A549 (cell line): ENCODE data around the gene MED13L.

Experiments
- CTCF ChIP-seq: fragments of >200 bp; sonication (Bioruptor Twin); formaldehyde crosslinking; IDR thresholded peaks from 3 replicates; pipeline ENCODE4 v1.5.1; 2016
- EP300 ChIP-seq, 2 experiments: fragments of >200 bp; sonication (Bioruptor Twin); formaldehyde crosslinking; IDR thresholded peaks; 2 replicates in 1 of 2; 3 replicates in 1 of 2; pipeline ENCODE4 v1.6.1; 2016 to 2017
- HDAC2 ChIP-seq: fragments of 200-600 bp; sonication (generic); IDR thresholded peaks from 2 replicates; pipeline ENCODE4 v1.6.1; 2016
- RARB ChIP-seq: fragments of 250-450 bp; sonication (Bioruptor Pico); IDR thresholded peaks from 2 replicates; pipeline ENCODE4 v1.8.0; 2021; ENCODE audit warnings: mild to moderate bottlenecking, moderate library complexity
- REST ChIP-seq: fragments of 200-600 bp; sonication (generic); IDR thresholded peaks from 2 replicates; pipeline ENCODE4 v1.6.1; 2016; ENCODE audit warnings: antibody characterized with exemption, mild to moderate bottlenecking, moderate library complexity
- RFX5 ChIP-seq: fragments of 450-650 bp; IDR thresholded peaks from 2 replicates; pipeline ENCODE4 v1.7.1; 2014; ENCODE audit warnings: antibody characterized with exemption, mild to moderate bottlenecking, moderate library complexity

- TF ChIP-seq RARB (CRISPR knock-in tag): no peak
- TF ChIP-seq CTCF: no peak
- no peak for TF ChIP-seq HDAC2
- no peak for TF ChIP-seq EP300 (IDR thresholded peaks at IDR 0.05)
- TF ChIP-seq REST: no peak
- TF ChIP-seq RFX5: no peak
These were observed 11.9 kb downstream of the MED13L start for GRCh38 chr12:116265351-116266147.
